IMR-90 (cell line): ENCODE results near the gene PRKN.

Experiments used
- CEBPB ChIP-seq: IDR thresholded peaks from 2 replicates; pipeline ENCODE4 v1.6.1; 2012; ENCODE audit warnings: low read depth, low read length, improper control_type of control experiment
- CTCF ChIP-seq: conservative IDR thresholded peaks from 2 replicates; pipeline ENCODE4 v1.5.1; 2012; ENCODE audit warnings: mild to moderate bottlenecking, low read depth, low read length, improper control_type of control experiment
- ELK1 ChIP-seq: fragments of 150-350 bp; IDR thresholded peaks from 2 replicates; pipeline ENCODE4 v1.6.1; 2016; ENCODE audit warnings: low read depth, mild to moderate bottlenecking, low read length, moderate library complexity, borderline replicate concordance
- MAFK ChIP-seq: IDR thresholded peaks from 2 replicates; pipeline ENCODE4 v1.6.1; 2012; ENCODE audit warnings: low read depth, low read length, improper control_type of control experiment
- MXI1 ChIP-seq: IDR thresholded peaks from 2 replicates; pipeline ENCODE4 v1.6.1; 2012; ENCODE audit warnings: low read depth, mild to moderate bottlenecking, low read length, moderate library complexity, borderline replicate concordance
- NFE2L2 ChIP-seq: fragments of 150-350 bp; IDR thresholded peaks from 2 replicates; pipeline ENCODE4 v1.6.1; 2016; ENCODE audit warnings: low read depth, mild to moderate bottlenecking, low read length
- POLR2A ChIP-seq: IDR thresholded peaks from 2 replicates; pipeline ENCODE4 v1.6.1; 2012; ENCODE audit warnings: mild to moderate bottlenecking, low read depth, low read length
- RAD21 ChIP-seq: IDR thresholded peaks from 2 replicates; pipeline ENCODE4 v1.6.1; 2012; ENCODE audit warnings: low read length, improper control_type of control experiment
- RFX5 ChIP-seq: IDR thresholded peaks from 2 replicates; pipeline ENCODE4 v1.8.0; 2012; ENCODE audit warnings: low read depth, mild to moderate bottlenecking, low read length, moderate library complexity
- SMC3 ChIP-seq: fragments of 150-350 bp; IDR thresholded peaks from 2 replicates; pipeline ENCODE4 v1.6.1; 2016; ENCODE audit warnings: low read depth, mild to moderate bottlenecking, antibody characterized with exemption, low read length, moderate library complexity
- USF2 ChIP-seq: fragments of 150-350 bp; IDR thresholded peaks from 2 replicates; pipeline ENCODE4 v1.6.1; 2017; ENCODE audit warnings: mild to moderate bottlenecking, antibody characterized with exemption, low read length, low read depth

DNA sequence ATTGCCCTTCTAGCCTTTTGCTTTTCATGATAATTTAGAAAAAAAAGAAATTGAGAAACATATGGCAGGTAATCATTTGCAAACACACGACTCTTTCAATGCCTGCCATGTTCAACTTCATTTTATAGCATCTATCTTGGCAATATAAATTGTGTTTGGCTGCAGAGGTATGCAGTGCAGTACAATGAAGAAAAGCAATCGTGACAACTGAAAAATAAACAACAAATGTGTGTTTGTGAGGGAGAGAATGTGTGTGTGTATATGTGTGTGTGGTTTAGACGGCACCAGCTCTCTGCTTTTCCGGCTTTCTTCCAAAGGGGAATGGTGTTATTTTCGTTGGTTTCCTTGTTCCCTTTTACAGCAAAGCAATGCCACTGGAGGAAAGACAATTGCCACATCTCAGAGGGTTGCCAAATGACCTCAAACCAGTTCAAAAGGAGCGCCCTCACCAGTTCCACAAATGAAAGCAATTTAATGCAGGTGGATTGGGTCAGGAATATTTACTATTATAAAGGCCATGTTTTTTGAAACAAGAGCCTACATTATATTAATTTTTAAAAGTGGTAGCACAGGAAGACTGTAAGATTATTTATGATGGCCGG lies 587.2 kb downstream of the PRKN start:
- TF ChIP-seq POLR2A (no peak), RFX5 (no peak), CTCF (no peak), CEBPB (no peak), MAFK (no peak), MXI1 (no peak), USF2 (no peak), RAD21 (no peak), SMC3 (no peak), ELK1 (no peak), NFE2L2 (no peak)
